Caco-2 (cell line): ENCODE measurements around the gene ABRAXAS1. TPM values are rescaled to one million over a fixed set of nuclear protein-coding genes. Genes with fewer than 3 reads are reported as not detected.

ENCODE experiments used
- BruUV-seq: library from RNA; stranded (reverse); fragments of 400-500 nt; replicated peaks from 2 replicates; lab custom pipeline; 2021; lab: Mats Ljungman, UMichigan
- CTCF ChIA-PET: fragments of 300-600 bp; sonication (Branson Sonifier 250); formaldehyde crosslinking; loops from one replicate; lab custom pipeline; 2022; ENCODE audit warnings: antibody characterized with exemption; lab: Charles Lee
- POLR2A ChIA-PET: fragments of 300-600 bp; sonication (Branson Sonifier 250); formaldehyde crosslinking; loops from one replicate; lab custom pipeline; 2022; ENCODE audit warnings: antibody characterized with exemption; lab: Charles Lee
- DNase-seq, 2 experiments: peaks; one replicate each; pipeline versions ENCODE4 v3.0.0 to v3.0.0-alpha.2; 2020 to 2022
- H3K27me3 ChIP-seq: replicated peaks from 2 replicates; pipeline ENCODE4 v1.6.0; 2011; ENCODE audit warnings: low read length; ENCODE audit not compliant: control insufficient read depth, insufficient read depth
- H3K36me3 ChIP-seq: 2 replicates; pipeline ENCODE4 v1.5.1; 2011; ENCODE audit warnings: low read length; ENCODE audit not compliant: control insufficient read depth, insufficient read depth
- H3K4me1 ChIP-seq: fragments of 250-450 bp; sonication (Bioruptor Pico); 2 replicates; pipeline ENCODE4 v1.5.1; 2020; ENCODE audit warnings: mild to moderate bottlenecking
- H3K4me3 ChIP-seq: 2 replicates; pipeline ENCODE4 v1.5.1; 2011; ENCODE audit warnings: low read depth, mild to moderate bottlenecking, control low read depth, low read length
- H3K9me3 ChIP-seq: fragments of 250-450 bp; sonication (Bioruptor Pico); 2 replicates; pipeline ENCODE4 v1.5.1; 2020; ENCODE audit warnings: mild to moderate bottlenecking, moderate library complexity
- H3K27ac Mint-ChIP-seq: one replicate; pipeline ENCODE4 v1.8.0; 2022; ENCODE audit warnings: mixed read lengths; ENCODE audit not compliant: unreplicated experiment
- H3K27me3 Mint-ChIP-seq: one replicate; pipeline ENCODE4 v1.8.0; 2022; ENCODE audit warnings: mixed read lengths; ENCODE audit not compliant: insufficient read depth, unreplicated experiment
- H3K36me3 Mint-ChIP-seq: one replicate; pipeline ENCODE4 v1.8.0; 2022; ENCODE audit warnings: mild to moderate bottlenecking, mixed read lengths; ENCODE audit not compliant: insufficient read depth, unreplicated experiment
- H3K4me1 Mint-ChIP-seq: one replicate; pipeline ENCODE4 v1.8.0; 2022; ENCODE audit warnings: low read depth, mixed read lengths; ENCODE audit not compliant: unreplicated experiment
- H3K4me3 Mint-ChIP-seq: one replicate; pipeline ENCODE4 v1.8.0; 2022; ENCODE audit warnings: mild to moderate bottlenecking, moderate library complexity, mixed read lengths; ENCODE audit not compliant: unreplicated experiment
- H3K9me3 Mint-ChIP-seq: one replicate; pipeline ENCODE4 v1.8.0; 2022; ENCODE audit warnings: mixed read lengths; ENCODE audit not compliant: unreplicated experiment
- intact Hi-C: fragments of 100-400 bp; cut with micrococcal nuclease; formaldehyde crosslinking; loops from one replicate; pipeline ENCODE4 v1.10.0; 2022; ENCODE audit not compliant: unreplicated experiment
- total RNA-seq: library from RNA; stranded (reverse); gene quantifications from 2 replicates; pipeline ENCODE4 v1.2.3, GENCODE V29; 2022
- TF ChIP-seq, protein P1 (sequence below), 2 experiments: fragments of 200-600 bp in 1 of 2; IDR thresholded peaks; 1 replicate in 1 of 2; 2 replicates in 1 of 2; pipeline versions ENCODE4 v1.5.1 to v1.8.0; 2011 to 2022; ENCODE audit warnings: antibody characterized with exemption in 1 of 2, control low read depth in 1 of 2, inconsistent platforms in 1 of 2, low read depth in 1 of 2, low read length in 1 of 2, mild to moderate bottlenecking in 1 of 2, moderate library complexity in 1 of 2; ENCODE audit not compliant: insufficient read depth in 1 of 2, severe bottlenecking in 1 of 2, unreplicated experiment in 1 of 2

Gene ABRAXAS1
- total RNA-seq, 1 experiment from 2014 or later, result 18.2 TPM

DNA sequence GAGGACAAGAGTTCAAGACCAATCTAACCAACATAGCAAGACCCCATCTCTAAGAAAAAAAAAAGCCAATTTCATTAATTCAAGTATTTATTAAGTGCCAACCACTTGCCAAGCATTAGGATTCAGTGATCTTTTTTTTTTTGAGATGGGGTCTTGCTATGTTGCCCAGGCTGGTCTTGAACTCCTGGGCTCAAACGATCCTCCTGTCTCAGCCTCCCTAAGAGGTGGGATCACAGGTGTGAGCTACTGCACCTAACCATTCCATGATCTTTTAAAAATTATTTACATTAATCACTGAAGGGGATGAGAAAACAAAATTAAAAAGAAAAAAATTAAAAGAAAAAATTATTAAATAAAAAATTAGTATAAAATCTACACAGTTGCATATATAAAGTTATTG, 53.7 kb downstream of the ABRAXAS1 start:
- Mint-ChIP-seq H3K27me3 (no peaks in the 10 kb centered on the region), H3K4me3 (no peak overlapping the region), H3K4me1 (no peaks in the 10 kb centered on the region), H3K27ac (no peak overlapping the region), H3K36me3 (peaks cover 4% of the 10 kb centered on the region), H3K9me3 (no peaks in the 10 kb centered on the region)
- H3K36me3 ChIP-seq, result no peaks in the 10 kb centered on the region
- H3K4me1 ChIP-seq, result no peaks in the 10 kb centered on the region
- H3K4me3 ChIP-seq, result no peak overlapping the region
- intact Hi-C loops, result no loop called here
- ChIA-PET CTCF (no interaction called here), POLR2A (no interaction called here)
- no peaks in the 10 kb centered on the region for H3K27me3 ChIP-seq
- TF ChIP-seq, protein P1, sequence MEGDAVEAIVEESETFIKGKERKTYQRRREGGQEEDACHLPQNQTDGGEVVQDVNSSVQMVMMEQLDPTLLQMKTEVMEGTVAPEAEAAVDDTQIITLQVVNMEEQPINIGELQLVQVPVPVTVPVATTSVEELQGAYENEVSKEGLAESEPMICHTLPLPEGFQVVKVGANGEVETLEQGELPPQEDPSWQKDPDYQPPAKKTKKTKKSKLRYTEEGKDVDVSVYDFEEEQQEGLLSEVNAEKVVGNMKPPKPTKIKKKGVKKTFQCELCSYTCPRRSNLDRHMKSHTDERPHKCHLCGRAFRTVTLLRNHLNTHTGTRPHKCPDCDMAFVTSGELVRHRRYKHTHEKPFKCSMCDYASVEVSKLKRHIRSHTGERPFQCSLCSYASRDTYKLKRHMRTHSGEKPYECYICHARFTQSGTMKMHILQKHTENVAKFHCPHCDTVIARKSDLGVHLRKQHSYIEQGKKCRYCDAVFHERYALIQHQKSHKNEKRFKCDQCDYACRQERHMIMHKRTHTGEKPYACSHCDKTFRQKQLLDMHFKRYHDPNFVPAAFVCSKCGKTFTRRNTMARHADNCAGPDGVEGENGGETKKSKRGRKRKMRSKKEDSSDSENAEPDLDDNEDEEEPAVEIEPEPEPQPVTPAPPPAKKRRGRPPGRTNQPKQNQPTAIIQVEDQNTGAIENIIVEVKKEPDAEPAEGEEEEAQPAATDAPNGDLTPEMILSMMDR (IDR thresholded peaks at IDR 0.05; ENCODE audit: insufficient read depth in 1 of 2, low read depth in 1 of 2, low read length in 1 of 2, severe bottlenecking in 1 of 2, unreplicated experiment in 1 of 2), result no peak
- no peaks in the 10 kb centered on the region for H3K9me3 ChIP-seq
- no peak for DNase-seq
- BruUV-seq, result no TSS peak

DNA sequence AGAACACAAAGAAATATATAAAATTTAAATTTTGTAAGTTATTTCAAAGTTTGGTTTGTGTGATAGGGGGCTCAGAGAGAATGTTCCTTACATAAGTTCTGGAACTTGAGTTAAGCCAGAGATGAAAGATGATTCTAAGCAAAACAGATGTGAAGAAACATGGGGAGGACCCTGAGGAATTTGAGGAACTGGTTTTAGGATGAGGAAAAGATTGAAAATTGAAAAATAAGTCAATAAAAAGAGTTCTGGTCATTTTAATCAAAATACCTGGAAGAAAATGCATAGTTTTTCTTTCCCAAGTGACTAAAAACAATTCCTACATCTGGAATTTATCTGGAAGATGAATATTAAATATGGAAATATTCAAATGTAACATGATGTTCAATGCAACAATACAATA, 66.7 kb downstream of the ABRAXAS1 start:
- H3K36me3 Mint-ChIP-seq, result peaks cover 4% of the 10 kb centered on the region
- TF ChIP-seq, protein P1 (IDR thresholded peaks at IDR 0.05; ENCODE audit: insufficient read depth in 1 of 2, low read depth in 1 of 2, low read length in 1 of 2, severe bottlenecking in 1 of 2, unreplicated experiment in 1 of 2), result no peak
- ChIA-PET POLR2A (interaction anchor here (1.0 kb wide), 1 partner anchor 383 kb away, joined by 3 read pairs; the partner anchor contains the start of gene COPS4), CTCF (interaction anchor here (0.7 kb wide), 1 partner anchor 118 kb away, joined by 4 read pairs; no protein-coding TSS in a partner anchor)
- H3K4me1 Mint-ChIP-seq, result no peaks in the 10 kb centered on the region
- no peaks in the 10 kb centered on the region for H3K27me3 ChIP-seq
- H3K4me3 Mint-ChIP-seq, result no peak overlapping the region
- no peaks in the 10 kb centered on the region for H3K9me3 Mint-ChIP-seq
- BruUV-seq, result no TSS peak
- H3K27ac Mint-ChIP-seq, result no peak overlapping the region
- no peak overlapping the region for H3K4me3 ChIP-seq
- H3K9me3 ChIP-seq, result no peaks in the 10 kb centered on the region
- DNase-seq, result no peak
- intact Hi-C loops, result no loop called here
- no peaks in the 10 kb centered on the region for H3K36me3 ChIP-seq
- peaks cover 9% of the 10 kb centered on the region; the same call in 1 of the 2 replicates for H3K4me1 ChIP-seq
- H3K27me3 Mint-ChIP-seq, result no peaks in the 10 kb centered on the region

DNA sequence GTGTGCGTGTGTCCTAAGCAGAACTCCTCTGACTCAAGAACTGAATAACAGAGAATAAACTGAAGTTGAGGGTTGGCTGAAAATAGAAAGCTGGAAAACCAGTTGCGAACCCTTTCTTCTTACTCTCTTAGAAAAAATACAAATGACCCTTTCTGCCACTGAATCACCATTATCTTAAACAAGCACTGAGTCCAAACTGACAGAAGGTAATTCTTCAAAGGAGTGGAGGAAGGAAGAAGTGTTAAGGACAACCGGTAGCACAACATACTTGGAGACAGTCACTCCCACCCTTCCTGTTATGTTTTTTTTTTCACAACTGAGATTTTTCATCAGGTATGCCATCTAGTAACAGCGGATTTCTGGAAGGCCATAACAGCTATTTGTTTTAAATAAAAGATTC, 67.3 kb downstream of the ABRAXAS1 start:
- BruUV-seq, result no TSS peak
- H3K4me3 Mint-ChIP-seq, result no peak overlapping the region
- Histone ChIP-seq H3K4me1 (peaks cover 9% of the 10 kb centered on the region; the same call in 1 of the 2 replicates), H3K4me3 (no peak overlapping the region), H3K9me3 (no peaks in the 10 kb centered on the region), H3K36me3 (no peaks in the 10 kb centered on the region), H3K27me3 (no peaks in the 10 kb centered on the region)
- ChIA-PET CTCF (interaction anchor here (0.7 kb wide), 1 partner anchor 118 kb away, joined by 4 read pairs; no protein-coding TSS in a partner anchor), POLR2A (interaction anchor here (0.6 to 1.0 kb wide), 2 partner anchors 147 to 382 kb away, joined by 3 read pairs; partner anchors contain the start of gene COPS4)
- H3K27ac Mint-ChIP-seq, result peak overlapping the region; percentile 71
- intact Hi-C loops, result no loop called here
- peak in 1 of 2 experiments; percentile 61 for DNase-seq
- no peaks in the 10 kb centered on the region for H3K9me3 Mint-ChIP-seq
- peaks cover 4% of the 10 kb centered on the region for H3K36me3 Mint-ChIP-seq
- H3K27me3 Mint-ChIP-seq, result no peaks in the 10 kb centered on the region
- TF ChIP-seq, protein P1 (IDR thresholded peaks at IDR 0.05; ENCODE audit: insufficient read depth in 1 of 2, low read depth in 1 of 2, low read length in 1 of 2, severe bottlenecking in 1 of 2, unreplicated experiment in 1 of 2), result no peak
- no peaks in the 10 kb centered on the region for H3K4me1 Mint-ChIP-seq
